AG09319 (cell line): ENCODE results near the gene NR5A2.

ENCODE experiments used
- DNase-seq: peaks from one replicate; pipeline ENCODE4 v3.0.0-alpha.2; 2010; ENCODE audit warnings: low read depth; ENCODE audit errors: extremely low read depth
- CTCF ChIP-seq: IDR thresholded peaks from 2 replicates; pipeline ENCODE4 v1.5.1; 2011; ENCODE audit warnings: low read depth, mild to moderate bottlenecking, inconsistent platforms, low read length, moderate library complexity

NR5A2 gene

GRCh38 chr1:200027264-200027823, at the start of gene NR5A2:
NR5A2 (plus strand) TSS chr1:200027710; CDS start chr1:200027848, 138 bp downstream.
- DNase-seq = no peak
- no peak for TF ChIP-seq CTCF

GRCh38 chr1:199978408-199978940, 49.0 kb upstream of the NR5A2 start:
- no peak for TF ChIP-seq CTCF
- peak; percentile 45 for DNase-seq

- DNase-seq = no peak
- no peak for TF ChIP-seq CTCF
Measured at GRCh38 chr1:199979071-199979470, 48.4 kb upstream of the NR5A2 start.

GRCh38 chr1:199981584-199981983, 45.9 kb upstream of the NR5A2 start:
- DNase-seq = no peak
- TF ChIP-seq CTCF = no peak

GRCh38 chr1:199982606-199983005, 44.9 kb upstream of the NR5A2 start:
- no peak for TF ChIP-seq CTCF

GRCh38 chr1:199983531-199983930, 44.0 kb upstream of the NR5A2 start:
- TF ChIP-seq CTCF = no peak
- no peak for DNase-seq

More at GRCh38 chr1:199982606-199983005, 44.9 kb upstream of the NR5A2 start:
- no peak for DNase-seq

- DNase-seq = no peak
- no peak for TF ChIP-seq CTCF
Measured at GRCh38 chr1:199995096-199995685, 32.3 kb upstream of the NR5A2 start.
